ACHN (cell line): ENCODE results near the gene VARS2.
"Not testable (repeated sequence)": the region's sequence is repeated elsewhere in the genome, so short reads cannot be mapped to it uniquely, and the experiment has no call there.

Source experiments
- DNase-seq: peaks from one replicate; pipeline ENCODE4 v3.0.0-alpha.2; 2015
- in situ Hi-C: cut with HindIII; loops from 2 replicates; pipeline ENCODE4 v1.10.0; 2017; ENCODE audit warnings: low sequenced_read_pairs, low pct_ligation_motif_present, low pct_unique_long_range_greater_than_20kb

Gene VARS2

GRCh38 chr6:30894935-30895334, 19.1 kb upstream of the VARS2 start:
- in situ Hi-C loops = no loop called here
- DNase-seq = no peak

GRCh38 chr6:30895343-30895742, 18.7 kb upstream of the VARS2 start:
- no peak for DNase-seq
- in situ Hi-C loops = no loop called here

- no peak for DNase-seq
- in situ Hi-C loops = no loop called here
These were observed 17.5 kb upstream of the VARS2 start for GRCh38 chr6:30896541-30896940.

GRCh38 chr6:30897882-30898281, 16.2 kb upstream of the VARS2 start:
- in situ Hi-C loops = no loop called here
- DNase-seq = no peak

- no peak for DNase-seq
- in situ Hi-C loops = no loop called here
These were observed 15.2 kb upstream of the VARS2 start for GRCh38 chr6:30898750-30899360.

GRCh38 chr6:30900863-30901417, 13.1 kb upstream of the VARS2 start:
- DNase-seq = no peak
- in situ Hi-C loops = no loop called here

GRCh38 chr6:30901436-30901835, 12.6 kb upstream of the VARS2 start:
- in situ Hi-C loops = no loop called here
- no peak for DNase-seq

- DNase-seq, in situ Hi-C loops: not testable (repeated sequence)
These were observed 11.8 kb upstream of the VARS2 start for GRCh38 chr6:30902196-30902595.

- DNase-seq = no peak
- in situ Hi-C loops = no loop called here
These were observed 11.3 kb upstream of the VARS2 start for GRCh38 chr6:30902709-30903108.

GRCh38 chr6:30903236-30903635, 10.8 kb upstream of the VARS2 start:
- in situ Hi-C loops = no loop called here
- no peak for DNase-seq

- DNase-seq, in situ Hi-C loops: not testable (repeated sequence)
These were observed 6.7 kb upstream of the VARS2 start for GRCh38 chr6:30907290-30907757.

- in situ Hi-C loops = no loop called here
- DNase-seq = peak; percentile 98
These were observed 6.1 kb upstream of the VARS2 start, which contains the start of gene GTF2H4 for GRCh38 chr6:30907758-30908591. TSS of gene GTF2H4 (plus strand) at chr6:30908207.

- DNase-seq = no peak
- in situ Hi-C loops = no loop called here
These were observed 5.3 kb upstream of the VARS2 start for GRCh38 chr6:30908700-30909099.

GRCh38 chr6:30910473-30910872, 3.6 kb upstream of the VARS2 start:
- in situ Hi-C loops, DNase-seq: not testable (repeated sequence)

GRCh38 chr6:30912746-30913520, 1.1 kb upstream of the VARS2 start:
- DNase-seq = no peak

GRCh38 chr6:30913721-30914075, 340 bp upstream of the VARS2 start:
- no peak for DNase-seq
- in situ Hi-C loops = no loop called here

More at GRCh38 chr6:30912746-30913520, 1.1 kb upstream of the VARS2 start:
- in situ Hi-C loops = no loop called here

GRCh38 chr6:30914854-30915590, 984 bp downstream of the VARS2 start:
- in situ Hi-C loops = no loop called here
- DNase-seq = no peak

GRCh38 chr6:30915591-30915946, 1.5 kb downstream of the VARS2 start:
- in situ Hi-C loops = no loop called here
- DNase-seq = peak; percentile 76
